ENCODE results near the gene MICAL1.
A peak's percentile ranks its signal among the peaks of the same experiment; 100 is the strongest.

Gene MICAL1

DNA sequence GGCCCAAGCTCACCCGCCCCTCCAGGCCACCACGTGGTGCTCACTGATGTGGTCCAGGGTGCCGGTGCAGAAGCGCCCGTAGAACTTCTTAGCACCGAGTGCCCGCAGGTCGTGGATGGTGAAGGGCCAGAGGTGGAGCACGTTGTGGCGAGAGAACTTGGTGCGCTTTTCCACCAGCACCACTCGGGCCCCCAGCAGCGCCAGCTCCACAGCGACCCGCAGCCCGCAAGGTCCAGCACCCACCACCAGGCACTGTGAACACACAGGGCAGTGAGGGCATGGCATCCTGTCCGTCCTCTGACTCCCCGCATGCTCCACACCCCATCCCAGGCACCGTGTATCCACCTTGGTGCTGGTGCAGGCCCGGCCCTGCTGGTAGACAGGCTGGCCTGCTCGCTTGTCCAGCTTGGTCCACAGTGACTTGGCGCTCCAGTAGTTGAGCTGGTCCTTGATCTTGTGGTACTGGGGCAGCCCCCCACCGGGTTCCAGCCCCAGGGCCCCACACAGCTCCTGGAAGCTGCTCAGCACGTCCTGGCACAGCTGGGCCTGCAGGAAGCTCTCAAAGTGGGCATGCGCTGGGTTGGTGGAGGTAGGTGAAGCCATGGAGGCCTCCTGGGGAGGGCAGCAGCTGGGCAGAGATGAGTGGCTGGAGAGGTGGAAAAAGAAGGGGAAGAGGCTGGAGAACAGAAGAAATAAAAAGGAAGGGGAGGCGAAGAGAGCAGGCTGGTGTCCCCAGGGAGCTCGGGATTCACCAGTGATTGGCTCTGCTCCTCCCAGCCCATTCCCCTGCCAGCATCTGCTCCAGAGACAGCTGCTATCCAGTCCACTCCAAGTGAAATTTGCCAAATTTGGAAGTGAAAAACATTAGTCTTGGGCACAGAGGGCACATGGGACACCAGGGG, 1.7 kb downstream of the MICAL1 start:
- no peak for DNase-seq (ENCODE audit: low read depth)

DNA sequence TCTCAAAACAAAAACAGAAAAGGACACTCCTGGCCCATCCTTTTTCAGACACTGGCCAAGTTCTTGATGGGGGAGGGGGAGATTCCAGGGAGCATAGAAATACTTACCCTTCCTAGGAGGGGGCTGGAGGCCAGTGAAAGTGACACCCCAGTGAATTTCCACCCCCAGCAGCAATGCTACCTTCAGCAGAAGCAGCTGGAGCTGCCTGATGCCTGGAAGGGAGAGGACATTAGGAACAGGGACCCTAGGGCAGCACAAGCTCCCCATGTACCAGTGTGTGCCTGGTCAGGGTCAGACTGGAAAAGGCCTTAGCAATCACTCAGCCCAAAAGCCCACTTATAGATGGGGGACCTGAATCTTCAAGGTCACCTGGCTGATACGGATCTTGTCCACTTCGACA, 2.4 kb downstream of the MICAL1 start:
- DNase-seq (ENCODE audit: low read depth) = no peak

DNA sequence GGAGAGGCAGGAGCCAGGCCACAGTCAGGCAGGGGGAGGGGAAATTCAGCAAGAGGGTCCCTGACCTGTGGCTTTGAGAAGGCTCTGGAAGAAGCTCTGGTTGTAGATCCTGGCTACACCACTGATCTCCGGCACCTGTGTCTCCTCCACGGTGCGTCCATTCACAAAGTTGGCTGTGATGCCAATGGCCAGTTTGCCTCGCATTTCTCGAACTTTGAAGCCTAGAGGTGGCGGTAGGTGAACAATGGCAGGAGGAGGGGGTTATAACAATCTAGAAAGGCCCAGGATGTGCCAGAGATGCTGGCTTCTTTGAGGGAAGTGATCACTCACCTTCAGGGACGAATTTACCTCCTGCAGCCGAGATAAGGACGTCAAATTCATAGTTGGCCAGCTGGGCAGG, 3.4 kb downstream of the MICAL1 start:
- no peak for DNase-seq (ENCODE audit: low read depth)

- DNase-seq (ENCODE audit: low read depth) = no peak
These were observed 4.2 kb downstream of the MICAL1 start for GRCh38 chr6:109451376-109451775.

GRCh38 chr6:109450801-109451200, 4.8 kb downstream of the MICAL1 start:
- no peak for DNase-seq (ENCODE audit: low read depth)

- DNase-seq (ENCODE audit: low read depth) = no peak
These were observed 5.5 kb downstream of the MICAL1 start for GRCh38 chr6:109449795-109450673.

DNA sequence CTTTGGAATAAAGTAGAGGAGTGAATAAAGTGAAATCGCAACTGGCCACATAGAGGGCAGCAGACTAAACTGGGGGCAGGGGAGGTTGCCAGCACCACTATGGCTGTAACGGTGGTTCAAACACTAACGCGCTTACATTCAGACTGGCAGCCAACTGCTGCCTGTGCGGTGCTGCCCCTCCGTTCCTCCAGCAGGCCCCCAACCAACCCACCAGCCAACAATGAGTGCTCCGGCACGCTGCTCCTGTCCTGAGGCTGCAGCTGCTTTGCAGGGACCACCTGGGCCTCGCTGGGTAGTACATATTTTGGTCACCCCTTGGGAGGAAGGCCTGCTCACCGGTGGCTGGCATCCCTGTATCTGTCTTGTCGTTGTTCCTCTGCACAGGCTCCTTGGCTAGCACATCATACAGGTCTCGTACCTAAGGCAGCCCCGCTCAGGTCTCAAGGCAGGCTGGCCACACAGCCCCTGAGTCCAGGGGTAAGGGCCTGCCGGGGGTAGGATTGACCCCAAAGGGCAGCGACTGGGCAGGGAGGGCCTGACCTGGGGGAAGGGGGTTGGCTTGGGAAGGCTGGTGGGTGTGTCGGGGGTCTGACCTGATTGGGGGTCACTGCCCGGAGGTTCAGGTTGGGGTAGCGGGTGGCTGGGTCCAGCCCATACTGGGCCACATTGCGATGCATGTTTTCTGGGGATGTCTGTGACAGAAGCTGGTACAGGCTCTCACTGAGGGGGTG, 6.3 kb downstream of the MICAL1 start:
- DNase-seq (ENCODE audit: low read depth) = no peak

DNA sequence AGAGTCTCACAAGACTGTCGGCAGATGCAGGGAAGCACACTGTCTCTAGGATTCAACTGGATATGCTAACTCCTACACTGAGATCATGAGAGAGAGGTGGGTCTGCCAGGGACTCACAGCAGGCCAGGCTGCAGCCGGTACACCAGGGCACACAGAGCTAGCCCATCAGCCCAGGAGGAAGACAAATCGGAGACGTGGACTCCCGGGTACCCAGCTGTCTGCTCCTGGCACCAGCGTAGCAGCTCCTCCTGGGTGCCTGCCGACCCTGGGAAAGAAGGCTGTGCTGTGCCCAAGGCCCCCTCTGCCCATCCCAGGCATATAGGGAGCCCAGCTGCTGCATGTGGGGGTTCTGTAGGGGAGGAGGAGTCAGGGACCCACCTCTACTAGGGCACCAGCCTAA, 7.0 kb downstream of the MICAL1 start:
- no peak for DNase-seq (ENCODE audit: low read depth)

DNA sequence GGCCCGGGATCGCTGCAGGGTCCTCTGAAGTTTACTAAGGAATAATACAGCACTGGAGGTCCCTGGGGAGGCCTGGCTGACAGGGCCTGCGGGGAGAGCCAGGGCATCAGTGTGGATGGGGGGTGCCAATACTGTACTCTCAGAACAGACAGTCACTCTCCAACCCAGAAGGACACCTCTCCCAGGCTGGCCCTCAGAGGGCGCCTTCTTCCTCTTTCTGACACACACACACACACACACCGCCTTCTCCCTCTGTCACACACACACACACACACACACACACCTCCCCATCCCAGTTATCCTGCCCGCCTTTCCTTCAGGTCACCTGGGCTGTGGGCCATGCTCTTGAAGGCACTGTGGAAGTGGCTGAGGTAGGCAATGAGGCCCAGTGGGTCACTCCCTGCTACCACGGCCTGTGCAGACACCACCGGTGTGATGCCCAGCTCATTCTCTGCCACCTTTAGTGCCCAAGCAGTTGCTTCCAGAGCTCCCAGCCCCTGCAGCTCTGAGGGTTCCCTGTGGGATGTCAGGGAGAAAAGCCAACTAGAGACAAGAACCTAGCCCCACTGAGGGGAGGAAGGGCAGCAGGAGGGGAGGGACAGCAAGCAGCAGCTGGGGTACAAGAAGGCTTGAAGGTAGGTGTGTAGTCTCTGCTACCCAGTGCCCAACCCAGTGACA, 7.6 kb downstream of the MICAL1 start:
- no peak for DNase-seq (ENCODE audit: low read depth)

DNA sequence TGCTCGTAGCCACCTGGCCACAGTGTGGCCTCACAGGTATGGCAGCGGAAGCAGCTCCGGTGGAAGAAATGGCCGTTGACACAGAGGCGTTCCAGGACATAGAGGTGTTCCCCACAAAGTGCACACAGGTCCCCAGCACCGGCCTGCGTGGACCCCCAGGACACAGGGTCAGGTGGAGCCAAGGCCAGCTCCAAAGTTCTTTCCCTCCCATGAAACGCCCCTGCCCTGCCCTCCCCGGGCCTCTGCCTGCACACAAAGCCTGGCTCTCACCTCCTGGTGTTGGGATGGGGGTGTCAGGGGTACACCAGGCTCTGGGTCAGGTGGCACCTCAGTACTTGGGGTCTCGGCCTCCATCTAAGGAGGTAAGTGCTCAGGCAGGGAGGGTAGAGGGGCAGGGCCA, 8.5 kb downstream of the MICAL1 start:
- DNase-seq (ENCODE audit: low read depth) = no peak

- DNase-seq (ENCODE audit: low read depth) = no peak
These were observed 9.0 kb downstream of the MICAL1 start for GRCh38 chr6:109446541-109446940.

GRCh38 chr6:109446072-109446471, 9.5 kb downstream of the MICAL1 start:
- no peak for DNase-seq (ENCODE audit: low read depth)

- DNase-seq (ENCODE audit: low read depth) = no peak
These were observed 10.2 kb downstream of the MICAL1 start for GRCh38 chr6:109445382-109445781.

GRCh38 chr6:109443425-109443950, 12.1 kb downstream of the MICAL1 start:
- DNase-seq (ENCODE audit: low read depth) = no peak

GRCh38 chr6:109442393-109442924, 13.1 kb downstream of the MICAL1 start:
- DNase-seq (ENCODE audit: low read depth) = no peak

- peak; percentile 28 for DNase-seq (ENCODE audit: low read depth)
These were observed 14.3 kb downstream of the MICAL1 start for GRCh38 chr6:109441069-109441816.

GRCh38 chr6:109440331-109441068, 15.1 kb downstream of the MICAL1 start, which contains the start of the genes PPIL6 and SMPD2:
Gene PPIL6 (minus strand): TSS chr6:109440628. CDS start chr6:109440590, 38 bp downstream.
Gene SMPD2 (plus strand): TSS chr6:109440724. CDS start chr6:109441122, 398 bp downstream.
- DNase-seq (ENCODE audit: low read depth) = peak; percentile 62

- DNase-seq (ENCODE audit: low read depth) = no peak
These were observed 19.5 kb downstream of the MICAL1 start for GRCh38 chr6:109436041-109436440.

DNA sequence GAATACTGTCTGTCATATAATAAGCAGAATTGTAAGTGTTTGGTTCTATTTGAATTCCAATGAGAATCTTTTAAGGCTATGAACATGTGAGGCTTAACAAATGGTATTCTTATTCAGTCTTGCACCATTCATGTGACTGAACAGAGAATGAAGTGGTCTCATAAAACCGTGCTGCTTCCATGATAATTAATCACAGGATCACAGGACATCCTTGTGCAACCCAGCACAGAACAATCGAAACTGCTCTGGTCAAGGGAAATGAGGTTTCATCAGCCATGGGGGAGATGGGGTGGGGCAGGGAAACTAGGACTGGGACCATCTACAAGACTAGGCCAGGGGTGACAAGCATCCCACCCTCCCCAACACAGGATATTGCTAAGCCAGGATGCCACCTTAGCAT, 21.1 kb downstream of the MICAL1 start:
- DNase-seq (ENCODE audit: low read depth) = no peak

All from T follicular helper cell (primary cell).